Natural killer cell (primary cell): Measurements from ENCODE around the gene RAI1. TPM values are rescaled to one million over a fixed set of nuclear protein-coding genes. Genes with fewer than 3 reads are reported as not detected.

Experiments
- ATAC-seq, 3 donors: fragments of 150-1000 bp in 2 of 3; fragments of 200-7000 bp in 1 of 3; cut with Tn5 transposase; 1 replicate in 1 of 3; 2 replicates in 2 of 3; pipeline ENCODE4 v1.10.0; 2021; ENCODE audit warnings: mild to moderate bottlenecking in 2 of 3, moderate library complexity in 2 of 3
- DNase-seq, 2 donors: peaks; one replicate each; pipeline versions ENCODE4 v3.0.0 to v3.0.0-alpha.2; 2013 to 2021; ENCODE audit warnings: mixed read lengths in 1 of 2
- H3K27ac ChIP-seq: one replicate; pipeline ENCODE4 v1.5.1; 2013; ENCODE audit warnings: mild to moderate bottlenecking, low read length
- H3K27me3 ChIP-seq: one replicate; pipeline ENCODE4 v1.6.1; 2013; ENCODE audit warnings: low read length; ENCODE audit not compliant: control insufficient read depth, insufficient read depth
- H3K36me3 ChIP-seq: one replicate; pipeline ENCODE4 v1.6.1; 2013; ENCODE audit warnings: low read length; ENCODE audit not compliant: control insufficient read depth, insufficient read depth
- H3K4me1 ChIP-seq: one replicate; pipeline ENCODE4 v1.6.1; 2013; ENCODE audit warnings: low read length; ENCODE audit not compliant: control insufficient read depth, insufficient read depth
- H3K4me3 ChIP-seq: one replicate; pipeline ENCODE4 v1.5.1; 2013; ENCODE audit warnings: low read length
- H3K9me3 ChIP-seq: one replicate; pipeline ENCODE4 v1.6.1; 2013; ENCODE audit warnings: low read length; ENCODE audit not compliant: control insufficient read depth, insufficient read depth
- H3K27ac Mint-ChIP-seq, 2 donors: one replicate each; pipeline ENCODE4 v1.8.0; 2022; ENCODE audit warnings: mild to moderate bottlenecking in 2 of 2, mixed read lengths in 2 of 2, moderate library complexity in 1 of 2
- H3K27me3 Mint-ChIP-seq, 2 donors: one replicate each; pipeline ENCODE4 v1.8.0; 2022; ENCODE audit warnings: low read depth in 2 of 2, mixed read lengths in 2 of 2
- H3K36me3 Mint-ChIP-seq: one replicate; pipeline ENCODE4 v1.8.0; 2022; ENCODE audit warnings: mixed read lengths
- H3K4me1 Mint-ChIP-seq, 2 donors: one replicate each; pipeline ENCODE4 v1.8.0; 2022; ENCODE audit warnings: mixed read lengths in 2 of 2
- H3K4me3 Mint-ChIP-seq: one replicate; pipeline ENCODE4 v1.8.0; 2022; ENCODE audit warnings: mild to moderate bottlenecking, moderate library complexity, mixed read lengths
- H3K9me3 Mint-ChIP-seq, 2 donors: one replicate each; pipeline ENCODE4 v1.8.0; 2022; ENCODE audit warnings: mixed read lengths in 2 of 2
- CTCF ChIP-seq: fragments of 200-600 bp; IDR thresholded peaks from one replicate; pipeline ENCODE4 v1.8.0; 2022; ENCODE audit warnings: antibody characterized with exemption
- WGBS: methylation state at CpG from one replicate; pipeline ENCODE4 v1.1.7; 2013; ENCODE audit warnings: missing lambda C conversion rate; ENCODE audit not compliant: insufficient coverage; 5-methylcytosine and 5-hydroxymethylcytosine counted together
- intact Hi-C: fragments of 100-400 bp; cut with micrococcal nuclease; formaldehyde crosslinking; loops from one replicate; pipeline ENCODE4 v1.14.2; 2022
- total RNA-seq, 4 donors: library from RNA; stranded (reverse); fragments of 120-200 nt in 1 of 4; gene quantifications; one replicate each; pipeline versions ENCODE4 v1.2.3 to v1.2.4, GENCODE V29; 2013 to 2022

Gene RAI1
- total RNA-seq, 3 donors from 2014 or later (not counting 1 experiment from before 2014, with no cell fraction given), result 39.8 to 55.0 (median 49.4) TPM

- TF ChIP-seq CTCF, result no peak
- intact Hi-C loops, result no loop called here
- Histone ChIP-seq H3K27ac (no peak overlapping the region), H3K27me3 (peaks cover 8% of the 10 kb centered on the region), H3K4me3 (no peak overlapping the region), H3K9me3 (no peaks in the 10 kb centered on the region), H3K4me1 (peaks cover 42% of the 10 kb centered on the region), H3K36me3 (peaks cover 2% of the 10 kb centered on the region)
- no peaks in the 10 kb centered on the region for H3K36me3 Mint-ChIP-seq
- H3K27ac Mint-ChIP-seq, result no peak overlapping the region
- peaks cover 21% of the 10 kb centered on the region in 2 donors for H3K27me3 Mint-ChIP-seq
- no peaks in the 10 kb centered on the region for H3K9me3 Mint-ChIP-seq
- H3K4me1 Mint-ChIP-seq, result peaks cover 41 to 53% of the 10 kb centered on the region in 2 donors
- WGBS, result 77% methylated on average over 4 of the region's 7 CpGs
- ATAC-seq (no peak), DNase-seq (no peak)
- H3K4me3 Mint-ChIP-seq, result peak overlapping the region; percentile 67
These were observed 44.6 kb downstream of the RAI1 start for GRCh38 chr17:17725752-17726457.

- Mint-ChIP-seq H3K4me1 (peaks cover 36 to 47% of the 10 kb centered on the region in 2 donors), H3K4me3 (peak overlapping the region; percentile 67), H3K36me3 (no peaks in the 10 kb centered on the region), H3K27ac (peak overlapping the region in 1 of 2 donors; percentile 34), H3K9me3 (no peaks in the 10 kb centered on the region), H3K27me3 (peaks cover 14 to 16% of the 10 kb centered on the region in 2 donors)
- ATAC-seq (no peak), DNase-seq (peak in 1 of 2 donors; percentile 40)
- H3K36me3 ChIP-seq, result peaks cover 2% of the 10 kb centered on the region
- H3K4me3 ChIP-seq, result no peak overlapping the region
- intact Hi-C loops, result no loop called here
- 59% methylated on average over 5 of the region's 6 CpGs for WGBS
- peaks cover 42% of the 10 kb centered on the region for H3K4me1 ChIP-seq
- no peak overlapping the region for H3K27ac ChIP-seq
- H3K9me3 ChIP-seq, result no peaks in the 10 kb centered on the region
- TF ChIP-seq CTCF, result no peak
- H3K27me3 ChIP-seq, result peaks cover 6% of the 10 kb centered on the region
These were observed 45.3 kb downstream of the RAI1 start for GRCh38 chr17:17726458-17727060.

- Mint-ChIP-seq H3K27ac (no peak overlapping the region), H3K4me3 (no peak overlapping the region), H3K9me3 (no peaks in the 10 kb centered on the region), H3K36me3 (no peaks in the 10 kb centered on the region), H3K4me1 (peaks cover 29 to 41% of the 10 kb centered on the region in 2 donors), H3K27me3 (peaks cover 9 to 10% of the 10 kb centered on the region in 2 donors)
- 94% methylated on average over 13 of the region's 13 CpGs for WGBS
- ATAC-seq (no peak), DNase-seq (no peak)
- peaks cover 36% of the 10 kb centered on the region for H3K4me1 ChIP-seq
- intact Hi-C loops, result no loop called here
- no peaks in the 10 kb centered on the region for H3K9me3 ChIP-seq
- no peak overlapping the region for H3K27ac ChIP-seq
- H3K4me3 ChIP-seq, result no peak overlapping the region
- peaks cover 3% of the 10 kb centered on the region for H3K27me3 ChIP-seq
- peaks cover 2% of the 10 kb centered on the region for H3K36me3 ChIP-seq
- no peak for TF ChIP-seq CTCF
These were observed 45.9 kb downstream of the RAI1 start for GRCh38 chr17:17727111-17727659.
